ENCODE data around the gene AGBL5.

Gene AGBL5

GRCh38 chr2:27049422-27050280, 1.8 kb upstream of the AGBL5 start:
- no peaks in the 10 kb centered on the region for H3K27me3 ChIP-seq (replicated peaks; ENCODE audit: control insufficient read depth, insufficient read depth, low read length)
- DNase-seq (ENCODE audit: extremely low read depth, insufficient read length): peak; percentile 80
- peaks cover 3% of the 10 kb centered on the region for H3K36me3 ChIP-seq (ENCODE audit: control insufficient read depth, insufficient read depth, low read length)
- no peak for TF ChIP-seq CTCF (IDR thresholded peaks at IDR 0.05; ENCODE audit: insufficient read depth, low read length, poor library complexity, severe bottlenecking)
- H3K4me3 ChIP-seq (replicated peaks; ENCODE audit: low read depth, low read length): peak overlapping the region; percentile 94

GRCh38 chr2:27050281-27050995, 1.0 kb upstream of the AGBL5 start:
- Histone ChIP-seq H3K36me3 (ENCODE audit: control insufficient read depth, insufficient read depth, low read length) (peaks cover 7% of the 10 kb centered on the region), H3K27me3 (replicated peaks; ENCODE audit: control insufficient read depth, insufficient read depth, low read length) (no peaks in the 10 kb centered on the region), H3K4me3 (replicated peaks; ENCODE audit: low read depth, low read length) (peak overlapping the region; percentile 94)
- peak; percentile 25 for TF ChIP-seq CTCF (IDR thresholded peaks at IDR 0.05; ENCODE audit: insufficient read depth, low read length, poor library complexity, severe bottlenecking)
- DNase-seq (ENCODE audit: extremely low read depth, insufficient read length): peak; percentile 90

- no peaks in the 10 kb centered on the region for H3K27me3 ChIP-seq (replicated peaks; ENCODE audit: control insufficient read depth, insufficient read depth, low read length)
- H3K4me3 ChIP-seq (replicated peaks; ENCODE audit: low read depth, low read length): peak overlapping the region; percentile 94
- peaks cover 13% of the 10 kb centered on the region for H3K36me3 ChIP-seq (ENCODE audit: control insufficient read depth, insufficient read depth, low read length)
- DNase-seq (ENCODE audit: extremely low read depth, insufficient read length): no peak
- TF ChIP-seq CTCF (IDR thresholded peaks at IDR 0.05; ENCODE audit: insufficient read depth, low read length, poor library complexity, severe bottlenecking): no peak
Observed at GRCh38 chr2:27051902-27052645, 606 bp downstream of the AGBL5 start.

GRCh38 chr2:27053321-27053720, 1.9 kb downstream of the AGBL5 start:
- peaks cover 20% of the 10 kb centered on the region for H3K36me3 ChIP-seq (ENCODE audit: control insufficient read depth, insufficient read depth, low read length)
- no peak for TF ChIP-seq CTCF (IDR thresholded peaks at IDR 0.05; ENCODE audit: insufficient read depth, low read length, poor library complexity, severe bottlenecking)
- no peak overlapping the region for H3K4me3 ChIP-seq (replicated peaks; ENCODE audit: low read depth, low read length)
- no peak for DNase-seq (ENCODE audit: extremely low read depth, insufficient read length)
- H3K27me3 ChIP-seq (replicated peaks; ENCODE audit: control insufficient read depth, insufficient read depth, low read length): no peaks in the 10 kb centered on the region

GRCh38 chr2:27053776-27054175, 2.3 kb downstream of the AGBL5 start:
- H3K36me3 ChIP-seq (ENCODE audit: control insufficient read depth, insufficient read depth, low read length): peaks cover 21% of the 10 kb centered on the region

More at GRCh38 chr2:27053776-27054175, 2.3 kb downstream of the AGBL5 start:
- no peak for DNase-seq (ENCODE audit: extremely low read depth, insufficient read length)
- no peaks in the 10 kb centered on the region for H3K27me3 ChIP-seq (replicated peaks; ENCODE audit: control insufficient read depth, insufficient read depth, low read length)
- TF ChIP-seq CTCF (IDR thresholded peaks at IDR 0.05; ENCODE audit: insufficient read depth, low read length, poor library complexity, severe bottlenecking): no peak
- H3K4me3 ChIP-seq (replicated peaks; ENCODE audit: low read depth, low read length): no peak overlapping the region

Data from GM06990 (cell line).